ENCODE results near the gene TFDP2.

GRCh38 chr3:142027300-142027699 is 122.0 kb downstream of the TFDP2 start:
- TF ChIP-seq GATA2 (IDR thresholded peaks at IDR 0.05; ENCODE audit: low read depth, low read length) (no peak), GATA3 (IDR thresholded peaks at IDR 0.05; ENCODE audit: low read depth, low read length) (no peak)
